Left lung (tissue), 10 donors: ENCODE results near the gene UFSP2. TPM values are rescaled to one million over a fixed set of nuclear protein-coding genes. Genes with fewer than 3 reads are reported as not detected.

Experiments used
- ATAC-seq: fragments of 200-7000 bp; cut with Tn5 transposase; one replicate; pipeline ENCODE4 v1.9.1; 2020; ENCODE audit warnings: moderate library complexity
- DNase-seq, 4 donors: peaks; one replicate each; pipeline ENCODE4 v3.0.0-alpha.2; 2013 to 2020
- H3K27ac ChIP-seq, 2 donors: fragments of 200-600 bp; sonication (generic) in 1 of 2; one replicate each; pipeline versions ENCODE4 v1.5.0 to v1.8.0; 2020 to 2021
- H3K27me3 ChIP-seq, 2 donors: fragments of 200-600 bp; sonication (generic) in 1 of 2; one replicate each; pipeline versions ENCODE4 v1.5.0 to v1.8.0; 2020 to 2021
- H3K36me3 ChIP-seq, 2 donors: fragments of 200-600 bp; sonication (generic) in 1 of 2; one replicate each; pipeline versions ENCODE4 v1.5.0 to v1.8.0; 2020 to 2021
- H3K4me1 ChIP-seq, 2 donors: fragments of 200-600 bp; one replicate each; pipeline ENCODE4 v1.8.0; 2021
- H3K4me3 ChIP-seq, 2 donors: fragments of 200-600 bp; sonication (generic) in 1 of 2; one replicate each; pipeline versions ENCODE4 v1.5.0 to v1.8.0; 2020 to 2021; ENCODE audit warnings: mild to moderate bottlenecking in 1 of 2
- H3K9me3 ChIP-seq, 2 donors: fragments of 200-600 bp; sonication (generic) in 1 of 2; one replicate each; pipeline versions ENCODE4 v1.5.0 to v1.8.0; 2020 to 2021
- CTCF ChIP-seq, 2 donors: fragments of 200-600 bp; sonication (generic) in 1 of 2; IDR thresholded peaks; one replicate each; pipeline versions ENCODE4 v1.5.0 to v1.8.0; 2021; ENCODE audit warnings: antibody characterized with exemption in 2 of 2
- intact Hi-C, 2 donors: fragments of 100-400 bp; cut with DNase I; formaldehyde crosslinking; loops; one replicate each; pipeline versions ENCODE4 v1.11.2 to v1.14.2; 2022
- polyA plus RNA-seq, 6 donors: library from polyadenylated mRNA; unstranded; fragments of 120-200 nt; gene quantifications; one replicate each; pipeline ENCODE4 v1.2.1, GENCODE V29; 2013; ENCODE audit not compliant: insufficient read length in 6 of 6
- total RNA-seq, 2 donors: library from RNA; stranded (reverse); fragmentation: NEBNext Ultra II Directional; extraction: Animal tissue kit (Norgen Biotek cat#: 25700); gene quantifications; one replicate each; pipeline ENCODE4 v1.2.1, GENCODE V29; 2021
- donor health status: DM: no; HTN: yes; CAD: no.
- donor health status: DM: no; HTN: no; CAD: no.

Gene UFSP2
- total and polyA plus RNA-seq, 8 donors: 20.1 to 86.5 (median 77.3) TPM

GRCh38 chr4:185467991-185468390 lies 42.2 kb upstream of the UFSP2 start:
- H3K9me3 ChIP-seq: no peaks in the 10 kb centered on the region
- H3K36me3 ChIP-seq: no peaks in the 10 kb centered on the region
- no peak for TF ChIP-seq CTCF (IDR thresholded peaks at IDR 0.05)
- no peak overlapping the region for H3K4me3 ChIP-seq
- H3K27ac ChIP-seq: no peak overlapping the region
- intact Hi-C loops: no loop called here
- peaks cover 0 to 6% of the 10 kb centered on the region in 2 donors for H3K4me1 ChIP-seq
- DNase-seq (no peak), ATAC-seq (no peak)
- H3K27me3 ChIP-seq: peaks cover 0 to 38% of the 10 kb centered on the region in 2 donors

GRCh38 chr4:185467101-185467500 lies 41.3 kb upstream of the UFSP2 start:
- intact Hi-C loops: no loop called here
- H3K27ac ChIP-seq: no peak overlapping the region

GRCh38 chr4:185465707-185466106 lies 39.9 kb upstream of the UFSP2 start:
- H3K4me3 ChIP-seq: no peak overlapping the region
- intact Hi-C loops: no loop called here
- no peak for TF ChIP-seq CTCF (IDR thresholded peaks at IDR 0.05)
- ATAC-seq (no peak), DNase-seq (no peak)
- peaks cover 0 to 18% of the 10 kb centered on the region in 2 donors for H3K27me3 ChIP-seq
- H3K4me1 ChIP-seq: no peaks in the 10 kb centered on the region
- no peaks in the 10 kb centered on the region for H3K9me3 ChIP-seq
- H3K27ac ChIP-seq: no peak overlapping the region
- H3K36me3 ChIP-seq: no peaks in the 10 kb centered on the region

More at GRCh38 chr4:185467101-185467500, 41.3 kb upstream of the UFSP2 start:
- no peak overlapping the region for H3K4me3 ChIP-seq
- H3K27me3 ChIP-seq: peaks cover 0 to 29% of the 10 kb centered on the region in 2 donors
- no peak for DNase-seq
- no peaks in the 10 kb centered on the region for H3K36me3 ChIP-seq
- H3K4me1 ChIP-seq: peaks cover 0 to 4% of the 10 kb centered on the region in 2 donors
- no peaks in the 10 kb centered on the region for H3K9me3 ChIP-seq
- TF ChIP-seq CTCF (IDR thresholded peaks at IDR 0.05): no peak
- no peak for ATAC-seq

GRCh38 chr4:185464887-185465286 lies 39.1 kb upstream of the UFSP2 start:
- no peaks in the 10 kb centered on the region for H3K36me3 ChIP-seq
- no peak overlapping the region for H3K4me3 ChIP-seq
- no peak for DNase-seq
- no peak for ATAC-seq
- intact Hi-C loops: no loop called here
- H3K27me3 ChIP-seq: peaks cover 0 to 9% of the 10 kb centered on the region in 2 donors
- no peak overlapping the region for H3K27ac ChIP-seq
- no peaks in the 10 kb centered on the region for H3K4me1 ChIP-seq
- no peak for TF ChIP-seq CTCF (IDR thresholded peaks at IDR 0.05)
- no peaks in the 10 kb centered on the region for H3K9me3 ChIP-seq

- Histone ChIP-seq H3K27ac (no peak overlapping the region), H3K9me3 (no peaks in the 10 kb centered on the region), H3K4me3 (no peak overlapping the region), H3K36me3 (no peaks in the 10 kb centered on the region), H3K4me1 (no peaks in the 10 kb centered on the region), H3K27me3 (peaks cover 0 to 2% of the 10 kb centered on the region in 2 donors)
- ATAC-seq (no peak), DNase-seq (no peak)
- TF ChIP-seq CTCF (IDR thresholded peaks at IDR 0.05): no peak
- intact Hi-C loops: no loop called here
These were observed 38.4 kb upstream of the UFSP2 start for GRCh38 chr4:185464183-185464582.
